Measurements from ENCODE around the gene MAP2K4. TPM values are rescaled to one million over a fixed set of nuclear protein-coding genes. Genes with fewer than 3 reads are reported as not detected.

The MAP2K4 gene
- total RNA-seq, 2 experiments from 2014 or later: 12.3 to 29.1 TPM

GRCh38 chr17:12070561-12070960 is 49.9 kb downstream of the MAP2K4 start:
- no peaks in the 10 kb centered on the region for H3K4me1 ChIP-seq (ENCODE audit: insufficient read depth, low read length, poor library complexity, severe bottlenecking)
- H3K79me2 ChIP-seq (ENCODE audit: insufficient read depth, low read depth, low read length): no peaks in the 10 kb centered on the region
- H3K9me3 ChIP-seq (ENCODE audit: low read length): no peaks in the 10 kb centered on the region
- H4K20me1 ChIP-seq (ENCODE audit: insufficient read depth, low read length): no peaks in the 10 kb centered on the region
- no peak for DNase-seq (ENCODE audit: low spot score)
- no peaks in the 10 kb centered on the region for H3K9me2 ChIP-seq (ENCODE audit: insufficient read depth, low read length)
- no peak overlapping the region for H3K4me2 ChIP-seq (ENCODE audit: low read length)
- no peak overlapping the region for H3K27ac ChIP-seq (ENCODE audit: low read depth, low read length, poor library complexity, severe bottlenecking)
- no peak overlapping the region for H3K4me3 ChIP-seq (ENCODE audit: low read depth, low read length, poor library complexity, severe bottlenecking)
- POLR2A ChIA-PET: interaction anchor here (0.6 kb wide), 1 partner anchor 1468 kb away, joined by 3 read pairs; no protein-coding TSS in a partner anchor
- intact Hi-C loops (cut with micrococcal nuclease; ENCODE audit: unreplicated experiment): no loop called here
- H2AFZ ChIP-seq (ENCODE audit: low read length): no peak overlapping the region
- TF ChIP-seq EZH2phosphoT487 (IDR thresholded peaks at IDR 0.05; ENCODE audit: borderline replicate concordance, low read depth, low read length) (no peak), CTCF (conservative IDR thresholded peaks at IDR 0.05; ENCODE audit: low read length) (no peak)
- no TSS peak for BruUV-seq (replicated peaks)
- CTCF ChIA-PET (ENCODE audit: unreplicated experiment): no interaction called here
- H3K36me3 ChIP-seq (ENCODE audit: insufficient read depth, low read length): 0 out of 2 replicates have a peak, but pooled peaks cover 5% of the 10 kb centered on the region

GRCh38 chr17:12074346-12074745 is 53.7 kb downstream of the MAP2K4 start:
- H3K9me3 ChIP-seq (ENCODE audit: low read length): no peaks in the 10 kb centered on the region
- BruUV-seq (replicated peaks): no TSS peak
- no peaks in the 10 kb centered on the region for H3K4me1 ChIP-seq (ENCODE audit: insufficient read depth, low read length, poor library complexity, severe bottlenecking)
- no peak overlapping the region for H3K27ac ChIP-seq (ENCODE audit: low read depth, low read length, poor library complexity, severe bottlenecking)
- no peaks in the 10 kb centered on the region for H4K20me1 ChIP-seq (ENCODE audit: insufficient read depth, low read length)
- CTCF ChIA-PET (ENCODE audit: unreplicated experiment): no interaction called here
- TF ChIP-seq CTCF (conservative IDR thresholded peaks at IDR 0.05; ENCODE audit: low read length) (no peak), EZH2phosphoT487 (IDR thresholded peaks at IDR 0.05; ENCODE audit: borderline replicate concordance, low read depth, low read length) (no peak)
- H3K79me2 ChIP-seq (ENCODE audit: insufficient read depth, low read depth, low read length): no peaks in the 10 kb centered on the region
- no peak overlapping the region for H3K4me3 ChIP-seq (ENCODE audit: low read depth, low read length, poor library complexity, severe bottlenecking)
- intact Hi-C loops (cut with micrococcal nuclease; ENCODE audit: unreplicated experiment): no loop called here
- no peak overlapping the region for H3K4me2 ChIP-seq (ENCODE audit: low read length)
- POLR2A ChIA-PET: interaction anchor here (0.7 kb wide), 1 partner anchor 44 kb away, joined by 6 read pairs; no protein-coding TSS in a partner anchor
- DNase-seq (ENCODE audit: low spot score): no peak
- no peaks in the 10 kb centered on the region for H3K9me2 ChIP-seq (ENCODE audit: insufficient read depth, low read length)
- no peak overlapping the region for H2AFZ ChIP-seq (ENCODE audit: low read length)
- H3K36me3 ChIP-seq (ENCODE audit: insufficient read depth, low read length): 0 out of 2 replicates have a peak, but pooled peaks cover 5% of the 10 kb centered on the region

GRCh38 chr17:12077773-12078172 is 57.1 kb downstream of the MAP2K4 start:
- DNase-seq (ENCODE audit: low spot score): no peak
- CTCF ChIA-PET (ENCODE audit: unreplicated experiment): no interaction called here

More at GRCh38 chr17:12077773-12078172, 57.1 kb downstream of the MAP2K4 start:
- H3K27ac ChIP-seq (ENCODE audit: low read depth, low read length, poor library complexity, severe bottlenecking): no peak overlapping the region
- intact Hi-C loops (cut with micrococcal nuclease; ENCODE audit: unreplicated experiment): no loop called here
- H3K79me2 ChIP-seq (ENCODE audit: insufficient read depth, low read depth, low read length): no peaks in the 10 kb centered on the region
- no peak overlapping the region for H3K4me3 ChIP-seq (ENCODE audit: low read depth, low read length, poor library complexity, severe bottlenecking)
- no peaks in the 10 kb centered on the region for H3K9me2 ChIP-seq (ENCODE audit: insufficient read depth, low read length)
- H2AFZ ChIP-seq (ENCODE audit: low read length): no peak overlapping the region
- POLR2A ChIA-PET: interaction anchor here (1.0 kb wide), 1 partner anchor 24 kb away, joined by 3 read pairs; no protein-coding TSS in a partner anchor
- no peaks in the 10 kb centered on the region for H4K20me1 ChIP-seq (ENCODE audit: insufficient read depth, low read length)
- BruUV-seq (replicated peaks): no TSS peak
- H3K4me1 ChIP-seq (ENCODE audit: insufficient read depth, low read length, poor library complexity, severe bottlenecking): no peaks in the 10 kb centered on the region
- no peaks in the 10 kb centered on the region for H3K9me3 ChIP-seq (ENCODE audit: low read length)
- 0 out of 2 replicates have a peak, but pooled peaks cover 8% of the 10 kb centered on the region for H3K36me3 ChIP-seq (ENCODE audit: insufficient read depth, low read length)
- no peak for TF ChIP-seq EZH2phosphoT487 (IDR thresholded peaks at IDR 0.05; ENCODE audit: borderline replicate concordance, low read depth, low read length)
- TF ChIP-seq CTCF (conservative IDR thresholded peaks at IDR 0.05; ENCODE audit: low read length): no peak
- no peak overlapping the region for H3K4me2 ChIP-seq (ENCODE audit: low read length)
